Fibroblast of gingiva (primary cell): ENCODE data around the gene PLEKHF1.

ENCODE experiments used
- DNase-seq: peaks from one replicate; pipeline ENCODE4 v3.0.0-alpha.2; 2011; ENCODE audit warnings: low read depth

PLEKHF1 gene

DNA sequence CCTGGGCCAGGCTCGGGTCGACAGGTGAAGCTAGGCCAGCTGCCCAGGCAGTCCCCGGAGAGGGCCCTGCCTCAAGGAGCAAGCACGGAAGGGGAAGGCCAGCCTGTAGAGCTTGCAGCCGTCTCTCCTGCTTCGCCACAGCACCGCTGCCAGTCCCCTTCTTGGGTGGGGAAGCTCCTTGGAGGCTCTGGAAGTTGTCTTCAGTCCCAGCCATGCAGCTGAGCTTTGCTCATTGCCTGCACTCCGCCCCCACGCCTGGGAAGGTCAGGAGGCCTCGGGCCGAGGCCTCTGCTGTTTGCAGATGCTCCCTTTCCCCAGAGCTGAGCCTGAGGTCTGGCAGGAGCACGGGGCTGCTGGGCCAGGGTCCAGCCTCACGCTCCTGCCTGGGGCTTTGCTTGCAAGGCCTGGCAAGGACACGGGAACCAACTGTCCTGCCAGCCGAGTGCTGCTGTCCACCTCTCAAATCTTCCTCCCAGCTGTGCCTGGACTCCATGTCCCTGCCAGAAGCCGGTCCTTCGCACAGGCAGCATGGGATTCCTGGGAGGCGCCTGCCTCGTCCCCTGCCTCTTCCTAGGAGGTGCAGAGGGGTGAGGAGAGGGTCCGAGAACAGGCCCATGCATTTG lies 13.3 kb downstream of the PLEKHF1 start:
- peak; percentile 78 for DNase-seq

DNA sequence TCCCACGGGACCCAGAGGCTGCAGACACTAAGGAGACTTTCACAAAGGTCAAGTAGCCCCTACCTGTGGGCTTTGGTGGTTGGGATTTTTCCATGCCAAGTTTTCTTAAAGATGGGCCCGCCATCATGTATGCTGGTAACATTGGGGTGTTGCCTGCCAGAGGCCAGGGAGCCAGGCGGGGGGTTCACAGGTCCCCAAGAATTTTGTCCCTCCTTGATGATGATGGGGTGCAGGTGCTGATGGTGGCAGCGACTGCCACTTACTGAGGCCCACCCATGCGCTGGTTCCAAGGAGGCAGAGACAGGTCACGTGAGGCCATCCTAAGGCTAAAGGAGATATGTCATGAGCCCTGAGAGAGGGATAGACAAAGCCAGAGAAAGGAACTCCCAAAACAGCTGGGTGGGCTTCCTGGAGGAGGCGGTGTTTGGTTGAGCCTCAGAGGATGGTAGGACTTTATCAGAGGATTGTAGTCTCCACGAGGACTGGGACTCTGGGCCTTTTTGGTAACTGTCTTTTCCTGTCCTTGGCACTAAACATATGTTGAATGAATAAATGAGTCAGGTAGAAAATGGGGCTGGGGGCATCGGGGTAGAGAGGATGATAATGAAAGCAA lies 14.4 kb downstream of the PLEKHF1 start:
- no peak for DNase-seq

DNA sequence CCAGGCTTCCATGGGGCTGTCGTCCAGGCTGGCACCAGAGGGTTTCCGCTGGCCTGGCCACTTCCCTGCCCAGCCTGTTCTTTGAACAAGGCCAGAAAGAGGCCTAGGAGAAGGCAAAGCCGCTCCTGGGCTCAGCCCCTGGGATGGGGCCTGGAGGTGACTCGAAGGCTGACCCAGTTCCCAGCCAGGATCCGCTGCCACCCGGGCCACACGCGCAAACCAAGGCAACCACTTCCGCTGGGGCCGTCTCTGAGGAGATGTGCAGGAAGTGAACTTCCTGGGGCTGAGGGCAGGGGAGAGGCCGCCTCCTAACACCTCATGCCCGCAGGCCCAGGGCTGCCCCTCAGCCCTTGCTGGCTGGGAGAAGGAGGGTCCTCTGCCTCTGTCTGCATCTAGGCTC lies 15.2 kb downstream of the PLEKHF1 start:
- peak; percentile 18 for DNase-seq

DNA sequence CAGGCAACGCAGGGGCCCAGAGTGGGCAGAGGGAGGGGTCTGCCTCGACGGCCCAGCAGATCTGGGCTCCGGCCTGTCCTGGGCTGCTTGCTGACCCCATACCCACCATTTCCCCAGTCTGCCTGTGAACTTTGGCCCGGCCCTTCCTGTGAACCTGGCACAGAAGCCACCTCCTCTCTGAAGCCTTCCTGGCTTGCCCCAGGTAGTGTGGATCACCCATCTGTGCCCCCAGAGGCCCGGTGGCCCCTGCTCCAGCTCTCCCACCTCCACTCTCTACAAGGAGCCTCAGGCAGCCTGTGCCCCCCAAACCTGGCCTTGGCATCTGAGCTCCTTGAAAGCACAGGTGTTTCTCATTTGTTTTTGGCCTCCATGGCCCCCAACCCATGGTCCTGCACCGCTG lies 15.7 kb downstream of the PLEKHF1 start:
- no peak for DNase-seq

DNA sequence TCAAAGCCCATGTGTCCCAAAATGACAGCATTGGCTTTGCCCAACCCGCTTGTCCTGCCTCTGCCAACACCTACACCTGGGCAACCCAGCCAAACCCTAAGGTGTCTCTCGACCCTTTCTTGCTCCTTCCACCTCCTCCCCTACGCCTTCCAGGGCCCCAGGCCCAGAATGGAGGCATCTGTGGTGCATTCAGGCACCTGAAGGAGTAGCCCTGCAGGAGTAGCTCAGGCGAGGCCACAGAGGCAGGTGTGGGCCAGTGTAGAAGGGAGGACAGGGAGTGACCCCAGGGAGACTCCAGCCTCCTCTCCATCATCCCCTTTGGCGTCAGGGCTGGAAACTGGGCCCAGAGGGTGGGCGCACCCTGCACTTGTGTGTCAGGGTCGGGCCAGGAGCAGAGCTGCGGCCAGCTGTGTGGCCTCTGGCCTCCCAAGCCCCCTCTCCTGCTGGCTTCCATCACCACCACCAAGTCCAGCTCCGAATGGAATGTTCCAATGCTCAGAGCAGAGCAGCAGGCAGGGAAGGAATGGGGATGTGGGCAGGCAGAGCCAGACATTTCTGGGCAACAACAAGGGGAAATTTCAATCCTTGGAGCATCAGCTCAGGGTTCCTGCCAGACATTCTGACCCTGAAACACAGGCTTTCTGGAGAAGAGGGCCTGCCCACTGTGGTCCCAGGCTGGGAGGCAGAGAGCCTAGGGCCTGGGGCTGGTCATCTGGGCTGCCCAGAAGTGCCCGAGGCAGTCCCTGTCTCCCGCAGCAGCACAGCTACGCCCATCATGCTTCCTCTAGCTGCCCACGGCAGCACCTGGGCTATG lies 16.4 kb downstream of the PLEKHF1 start:
- peak; percentile 66 for DNase-seq

DNA sequence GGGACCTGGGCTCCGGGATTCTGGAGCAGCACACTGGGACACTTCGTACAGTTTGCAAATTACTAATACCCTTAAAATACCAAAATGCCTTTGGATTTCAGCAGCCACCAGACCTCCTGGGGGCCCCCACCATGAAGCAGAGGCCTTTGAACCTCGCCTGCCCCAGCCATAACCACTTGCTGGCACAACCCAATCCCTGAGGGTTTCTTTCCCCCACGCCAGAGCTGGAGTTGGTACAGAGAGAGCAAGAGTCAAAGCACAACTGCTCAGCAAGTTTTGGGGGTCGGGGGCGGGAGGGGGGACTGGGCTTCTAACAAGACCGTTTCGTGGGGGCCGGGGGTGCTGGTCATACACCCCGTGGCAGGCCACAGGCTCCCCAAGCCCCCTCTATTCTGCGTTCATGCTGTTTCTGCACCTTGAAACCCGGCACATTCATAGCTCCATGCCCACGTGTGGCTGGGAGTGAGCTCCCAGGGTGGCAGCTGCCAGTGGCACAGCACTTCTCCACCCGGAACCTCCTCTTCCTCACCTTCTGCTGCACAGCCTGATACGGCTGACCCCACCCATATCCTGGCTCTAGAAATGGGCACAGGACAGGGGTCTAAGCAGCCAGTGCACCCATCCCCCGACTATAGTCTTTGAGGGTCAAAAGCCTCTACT lies 17.1 kb downstream of the PLEKHF1 start:
- DNase-seq: no peak

DNA sequence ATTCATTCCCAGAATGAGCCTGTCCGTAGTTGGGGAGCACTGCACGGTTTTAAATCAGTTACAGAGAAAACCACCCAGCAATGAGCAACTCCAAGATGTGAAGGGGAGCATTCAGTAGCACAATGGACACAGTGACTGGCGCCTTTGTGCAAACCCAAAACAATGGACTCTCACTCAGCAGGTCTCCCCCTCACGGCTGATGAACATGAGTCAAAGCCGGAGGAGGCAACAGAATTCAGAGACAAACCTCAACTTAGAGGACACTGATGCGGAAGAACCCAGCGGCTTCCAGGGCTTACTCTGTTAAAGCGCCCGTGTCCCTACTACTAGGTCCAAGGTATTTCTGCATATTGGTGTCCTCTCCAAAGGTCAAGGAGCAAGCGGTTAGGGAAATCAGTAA lies 17.7 kb downstream of the PLEKHF1 start:
- DNase-seq: no peak

DNA sequence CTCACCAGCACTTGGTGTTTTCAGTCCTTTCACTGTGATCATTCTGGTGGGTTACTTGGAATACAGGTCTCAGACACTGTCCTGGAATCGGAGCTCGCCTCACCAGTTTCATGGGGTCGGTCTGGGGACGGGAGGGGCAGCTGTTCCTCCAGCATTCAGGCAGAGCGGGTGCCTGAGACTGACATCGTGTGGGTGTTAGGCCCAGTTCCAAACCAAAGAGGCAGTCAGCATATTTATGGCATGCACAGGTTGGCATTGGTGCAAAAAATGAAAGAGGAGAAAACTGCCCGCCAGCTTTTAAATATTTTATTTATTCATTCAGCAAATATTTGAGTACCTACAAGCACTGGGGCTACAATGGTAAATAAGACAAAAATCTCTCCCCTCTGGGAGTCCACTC lies 20.1 kb downstream of the PLEKHF1 start:
- DNase-seq: peak; percentile 71

DNA sequence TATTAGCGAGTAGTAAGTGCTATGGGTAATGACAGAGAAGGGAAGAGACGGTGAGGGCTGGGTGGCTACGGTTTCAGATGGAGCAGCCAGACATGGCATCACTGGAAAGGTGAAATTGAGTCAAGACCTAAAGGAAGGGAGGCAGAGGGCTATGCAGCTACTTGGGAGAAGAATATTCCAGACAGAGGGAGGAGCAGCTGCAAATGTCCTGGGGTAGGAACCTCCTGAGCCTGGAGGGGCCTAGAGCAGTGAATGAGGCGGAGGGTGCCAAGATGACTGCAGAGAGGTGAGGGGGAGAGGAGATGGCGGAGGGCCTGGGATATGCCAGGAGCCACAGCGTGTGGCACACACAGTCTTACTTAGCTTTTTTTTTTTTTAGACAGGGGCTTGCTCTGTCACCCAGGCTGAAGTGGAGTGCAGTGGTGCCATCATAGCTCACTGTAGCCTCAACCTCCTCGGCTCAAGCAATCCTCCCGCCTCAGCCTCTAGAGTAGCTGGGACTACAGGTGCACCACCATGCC lies 21.1 kb downstream of the PLEKHF1 start:
- no peak for DNase-seq

DNA sequence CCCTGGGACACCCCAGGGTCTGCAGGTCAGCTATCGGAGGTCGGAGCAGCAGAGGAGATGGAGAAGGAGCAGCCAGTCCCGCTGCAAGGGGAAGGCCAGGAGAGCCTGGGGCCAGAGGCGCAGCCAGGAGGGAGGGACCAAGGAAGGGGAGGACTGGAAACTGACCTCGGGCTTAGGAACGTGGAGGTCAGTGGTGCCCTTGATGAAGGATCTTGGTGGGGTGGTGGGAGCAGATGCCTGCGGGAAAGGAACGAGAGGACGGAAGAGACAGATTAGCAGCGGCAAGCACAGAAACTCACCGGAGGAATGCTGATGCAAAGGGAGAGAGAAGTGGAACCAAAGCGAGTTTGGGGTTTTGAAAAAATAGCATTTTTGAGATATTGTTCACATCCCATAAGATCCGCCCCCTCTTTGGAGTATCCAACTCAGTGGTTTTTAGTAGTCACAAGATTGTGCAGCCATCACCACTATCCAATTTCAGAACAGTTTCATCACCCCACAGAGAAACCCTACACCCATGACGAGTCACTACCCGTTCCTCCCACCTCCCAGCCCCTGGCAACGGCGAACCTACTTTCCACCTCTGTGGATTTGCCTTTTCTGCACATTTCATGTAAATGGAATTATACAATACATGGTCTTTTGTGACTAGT lies 22.1 kb downstream of the PLEKHF1 start:
- peak; percentile 98 for DNase-seq

DNA sequence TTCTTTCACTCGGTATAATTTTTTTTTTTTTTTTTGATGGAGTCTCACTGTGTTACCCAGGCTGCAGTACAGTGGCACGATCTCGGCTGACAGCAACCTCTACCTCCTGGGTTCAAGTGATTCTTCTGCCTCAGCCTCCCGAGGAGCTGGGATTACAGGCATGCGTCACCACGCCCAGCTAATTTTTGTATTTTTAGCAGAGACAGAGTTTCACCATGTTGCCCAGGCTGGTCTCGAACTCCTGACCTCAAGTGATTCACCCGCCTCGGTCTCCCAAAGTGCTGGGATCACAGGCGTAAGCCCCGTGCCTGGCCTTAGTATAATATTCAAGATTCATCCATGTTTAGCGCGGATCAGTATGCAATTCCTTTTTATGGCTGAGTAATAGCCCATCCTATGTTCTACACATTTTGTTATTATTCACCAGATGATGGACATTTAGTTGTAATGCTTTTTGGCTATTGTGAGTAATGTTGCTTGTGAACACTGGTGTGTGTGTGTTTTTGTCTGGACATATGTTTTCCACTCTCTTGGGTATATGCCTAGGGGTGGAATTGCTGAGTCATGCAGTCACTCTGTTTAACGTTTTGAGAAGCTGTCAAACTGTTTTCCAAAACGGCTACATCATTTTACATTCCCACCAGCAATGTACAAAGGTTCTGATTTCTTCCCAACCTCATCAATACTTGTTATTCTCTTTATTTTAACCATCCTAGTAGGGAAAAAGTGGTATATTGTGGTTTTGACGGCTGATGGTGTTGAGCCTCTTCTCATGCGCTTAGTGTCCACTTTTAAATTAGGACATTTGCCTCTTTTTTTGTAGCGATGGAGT lies 22.9 kb downstream of the PLEKHF1 start:
- DNase-seq: peak; percentile 88

DNA sequence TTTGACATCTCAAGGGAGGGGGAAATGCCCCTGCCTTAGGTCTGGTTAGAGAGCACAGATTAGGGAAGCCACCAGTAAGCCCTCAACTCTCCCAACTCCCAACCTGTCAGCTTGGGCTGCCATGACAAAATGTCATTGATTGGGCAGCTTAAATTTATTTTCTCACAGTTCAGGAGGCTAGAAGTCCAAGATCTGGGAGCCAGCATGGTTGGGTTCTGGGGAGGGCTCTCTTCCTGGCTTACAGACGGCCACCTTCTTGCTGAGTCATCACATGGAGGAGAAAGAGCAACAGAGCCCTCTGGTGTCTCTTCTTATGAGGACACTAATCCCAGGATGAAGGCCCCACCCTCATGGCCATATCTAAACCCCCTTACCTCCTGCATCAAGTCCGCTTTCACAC lies 25.6 kb downstream of the PLEKHF1 start:
- peak; percentile 39 for DNase-seq

DNA sequence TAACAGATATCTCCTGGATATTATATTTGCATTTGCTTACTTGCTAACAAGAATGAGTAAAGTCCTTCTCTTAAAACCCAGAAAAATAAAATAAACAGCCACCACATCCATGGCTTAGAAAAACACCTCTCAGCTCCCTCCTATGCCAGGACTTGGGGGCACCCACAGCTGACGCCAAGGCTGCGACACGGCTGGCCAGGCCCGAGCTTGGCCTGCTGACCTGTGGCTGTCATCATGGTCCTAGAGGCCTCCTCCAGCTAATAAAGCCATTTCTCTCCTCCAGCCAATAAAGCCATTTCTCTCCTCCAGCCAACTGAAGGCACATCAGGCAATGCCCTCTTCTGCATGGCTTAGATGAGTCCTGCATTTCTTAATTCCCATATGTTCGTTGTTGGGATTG lies 28.9 kb downstream of the PLEKHF1 start:
- no peak for DNase-seq

DNA sequence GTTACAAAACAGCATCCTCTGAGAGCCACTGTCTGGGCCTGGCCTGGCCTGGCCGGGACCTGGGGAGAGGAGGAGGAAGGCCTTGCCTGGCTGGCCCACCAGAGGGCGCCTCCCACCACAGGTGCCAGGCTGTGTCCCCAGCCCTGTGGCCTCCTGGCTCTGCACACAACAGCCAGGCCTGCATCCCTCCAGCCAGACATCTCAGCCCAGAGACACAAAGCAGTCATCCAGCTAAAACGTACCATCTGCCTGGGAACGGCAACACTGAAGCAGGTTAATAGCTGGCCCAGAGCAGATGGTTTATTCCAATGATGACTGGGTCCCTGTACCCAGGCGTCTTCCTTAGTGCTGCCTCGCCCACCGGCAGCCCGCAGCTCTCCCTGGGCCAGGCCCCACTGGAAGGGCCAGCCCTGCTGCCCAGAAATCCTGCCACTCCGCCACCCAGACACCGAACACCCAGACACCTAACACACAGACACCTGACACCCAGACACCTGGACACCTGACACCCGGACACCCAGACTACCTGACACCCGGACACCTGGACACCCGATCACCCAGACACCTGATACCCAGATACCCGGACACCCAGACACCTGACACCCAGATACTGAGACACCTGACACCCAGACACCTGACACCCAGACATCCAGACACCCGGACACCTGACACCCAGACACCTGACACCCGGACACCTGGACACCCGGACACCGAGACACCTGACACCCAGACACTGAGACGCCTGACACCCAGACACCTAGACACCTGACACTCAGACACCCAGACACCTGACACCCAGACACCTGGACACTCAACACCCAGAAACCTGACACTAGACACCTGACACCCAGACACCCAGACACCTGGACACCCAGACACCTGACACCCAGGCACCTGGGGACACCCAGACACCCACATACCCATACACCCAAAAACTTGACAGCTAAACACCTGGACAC lies 29.7 kb downstream of the PLEKHF1 start:
- peak; percentile 88 for DNase-seq

DNA sequence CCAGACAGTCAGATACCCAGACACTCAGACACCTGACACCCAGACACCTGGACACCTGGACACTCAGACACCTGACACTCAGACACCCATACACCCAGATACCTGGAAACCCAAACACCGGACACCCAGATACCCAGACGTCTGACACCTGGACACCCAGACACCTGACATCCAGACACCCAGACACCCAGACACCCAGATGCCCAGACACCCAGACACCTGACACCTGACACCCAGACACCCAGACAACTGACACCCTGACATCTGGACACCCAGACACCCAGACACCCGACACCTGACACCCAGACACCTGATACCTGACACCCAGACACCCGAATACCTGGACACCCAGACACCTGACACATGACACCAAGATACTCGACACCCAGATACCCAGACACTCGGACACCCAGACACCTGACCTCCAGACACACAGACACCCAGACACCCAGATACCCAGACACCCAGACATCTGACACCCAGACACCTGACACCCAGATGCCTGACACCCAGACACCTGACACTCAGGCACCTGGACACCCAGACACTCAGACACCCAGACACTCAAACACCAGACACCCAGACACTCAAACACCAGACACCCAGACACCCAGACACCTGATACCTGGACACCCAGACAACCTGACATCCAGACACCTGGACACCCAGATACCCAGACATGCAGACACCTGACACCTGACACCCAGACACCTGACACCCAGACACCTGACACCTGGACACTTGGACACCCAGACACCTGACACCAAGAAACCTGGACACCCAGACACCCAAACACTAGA lies 30.7 kb downstream of the PLEKHF1 start:
- no peak for DNase-seq

DNA sequence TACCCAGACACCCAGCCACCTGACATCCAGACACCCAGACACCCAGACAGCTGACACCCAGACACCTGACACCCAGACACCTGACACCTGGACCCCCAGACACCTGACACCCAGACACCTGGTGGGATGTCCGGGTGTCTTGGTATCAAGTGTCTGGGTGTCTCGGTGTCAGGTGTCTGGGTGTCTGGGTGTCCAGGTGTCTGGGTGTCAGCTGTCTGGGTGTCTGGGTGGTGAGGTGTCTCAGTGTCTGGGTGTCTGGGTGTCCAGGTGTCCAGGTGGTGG lies 31.2 kb downstream of the PLEKHF1 start:
- no peak for DNase-seq

DNA sequence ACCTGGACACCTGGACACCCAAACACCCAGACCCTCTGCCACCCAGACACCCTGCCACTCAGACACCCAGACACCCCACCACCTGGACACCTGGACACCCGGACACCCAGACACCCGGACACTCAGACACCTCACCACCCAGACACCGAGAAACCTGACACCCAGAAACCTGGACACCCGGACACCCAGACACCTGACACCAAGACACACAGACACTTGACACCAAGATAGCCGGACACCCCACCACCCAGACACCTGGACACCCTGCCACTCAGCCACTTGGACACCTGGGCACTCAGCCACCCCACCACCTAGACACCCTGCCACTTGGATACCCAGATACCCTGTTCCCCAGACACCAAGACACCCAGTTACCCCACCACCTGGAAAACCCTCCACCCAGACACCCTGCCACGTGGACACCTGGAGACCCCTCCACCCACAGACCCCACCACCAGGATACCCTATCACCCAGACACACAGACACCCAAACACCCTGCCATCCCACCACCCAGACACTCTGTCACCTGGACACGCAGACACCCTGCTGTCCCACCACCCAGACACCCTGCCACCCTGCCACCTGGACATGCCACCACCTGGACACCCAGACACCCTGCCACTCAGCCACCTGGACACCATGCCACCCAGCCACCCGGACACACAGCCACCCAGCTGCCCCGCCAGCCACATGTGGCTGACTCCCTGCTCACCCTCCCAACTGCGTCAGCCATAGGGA lies 32.4 kb downstream of the PLEKHF1 start:
- DNase-seq: no peak

DNA sequence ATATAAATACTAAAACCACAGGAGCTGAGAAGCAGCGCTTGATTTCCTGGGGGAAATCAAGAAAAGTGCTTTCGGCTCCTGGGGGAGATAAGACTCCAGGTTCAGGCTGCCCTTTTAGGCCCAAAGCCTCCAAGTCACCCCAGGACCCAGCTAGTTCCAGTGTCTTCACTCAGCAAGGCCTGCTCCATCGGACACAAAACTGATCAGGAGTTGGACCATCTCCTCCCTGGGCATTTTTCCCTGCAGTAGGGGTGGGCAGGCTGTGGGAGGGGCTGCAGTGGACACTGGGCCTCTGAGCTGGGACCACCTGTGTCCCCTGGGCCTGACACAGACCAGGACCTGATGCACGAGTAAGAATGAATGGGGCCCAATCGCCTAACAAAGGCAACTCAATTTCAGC lies 34.6 kb downstream of the PLEKHF1 start:
- no peak for DNase-seq

DNA sequence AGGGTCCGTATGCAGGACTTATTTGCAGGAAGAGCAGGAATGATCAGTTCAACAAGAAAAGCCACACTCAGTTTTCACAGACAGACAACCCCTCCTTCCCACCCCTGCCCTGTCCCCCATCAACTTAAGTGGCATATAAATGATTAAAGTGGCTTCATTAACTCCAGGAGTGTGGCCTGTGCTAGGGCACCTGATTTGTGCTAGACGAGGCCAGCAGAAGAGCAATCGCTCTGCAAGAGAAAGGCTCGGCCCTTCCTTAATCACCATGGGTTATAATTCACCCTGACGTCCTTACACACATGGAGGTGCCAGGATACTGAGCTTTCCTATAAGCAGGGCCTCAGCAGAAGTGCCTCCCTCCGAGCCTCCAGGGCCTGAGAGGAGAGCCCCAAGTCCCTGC lies 35.2 kb downstream of the PLEKHF1 start:
- DNase-seq: no peak
